Breast epithelium (tissue), 4 donors: Measurements from ENCODE around the gene GHRH. TPM values are rescaled to one million over a fixed set of nuclear protein-coding genes. Genes with fewer than 3 reads are reported as not detected.

Source experiments
- DNase-seq, 2 donors: peaks; one replicate each; pipeline ENCODE4 v3.0.0-alpha.2; 2019; ENCODE audit warnings: low spot score in 2 of 2
- H3K27ac ChIP-seq, 2 donors: fragments of 200-600 bp; sonication (generic) in 1 of 2; one replicate each; pipeline ENCODE4 v1.5.1; 2016 to 2019; ENCODE audit warnings: mild to moderate bottlenecking in 1 of 2
- H3K27me3 ChIP-seq, 2 donors: fragments of 200-600 bp; sonication (generic) in 1 of 2; one replicate each; pipeline versions ENCODE4 v1.5.1 to v1.6.0; 2017 to 2019; ENCODE audit warnings: control low read depth in 1 of 2, mild to moderate bottlenecking in 1 of 2
- H3K36me3 ChIP-seq: fragments of 200-600 bp; one replicate; pipeline ENCODE4 v1.5.1; 2019
- H3K4me1 ChIP-seq, 2 donors: fragments of 200-600 bp; sonication (generic); one replicate each; pipeline ENCODE4 v1.5.1; 2016 to 2019; ENCODE audit warnings: control low read depth in 1 of 2
- H3K4me3 ChIP-seq, 3 donors: fragments of 200-600 bp; sonication (generic); 1 replicate in 2 of 3; 2 replicates in 1 of 3; pipeline ENCODE4 v1.5.1; 2016 to 2019; ENCODE audit warnings: mild to moderate bottlenecking in 3 of 3, moderate library complexity in 2 of 3
- H3K9me3 ChIP-seq, 2 donors: fragments of 200-600 bp; sonication (generic) in 1 of 2; one replicate each; pipeline ENCODE4 v1.5.1; 2016 to 2019; ENCODE audit warnings: control low read depth in 1 of 2
- CTCF ChIP-seq, 3 donors: fragments of 450-650 bp; IDR thresholded peaks; one replicate each; pipeline ENCODE4 v1.5.1; 2016 to 2017; ENCODE audit warnings: antibody characterized with exemption in 3 of 3, mild to moderate bottlenecking in 3 of 3, moderate library complexity in 3 of 3
- POLR2A ChIP-seq: fragments of 450-650 bp; IDR thresholded peaks from one replicate; pipeline ENCODE4 v1.6.1; 2016; ENCODE audit warnings: antibody characterized with exemption, mild to moderate bottlenecking, moderate library complexity
- POLR2AphosphoS5 ChIP-seq, 3 donors: sonication (generic); formaldehyde crosslinking; IDR thresholded peaks; one replicate each; pipeline ENCODE4 v1.6.1; 2017; ENCODE audit warnings: antibody characterized with exemption in 3 of 3
- intact Hi-C: fragments of 100-400 bp; cut with DNase I; formaldehyde crosslinking; loops from one replicate; pipeline ENCODE4 v1.15.1; 2023; ENCODE audit warnings: low total_unique reads
- total RNA-seq, 3 donors: library from RNA; depleted of rRNA; stranded (reverse); fragments of >200 nt; gene quantifications; one replicate each; pipeline ENCODE4 v1.1.0, GENCODE V29; 2016

The GHRH gene
- total RNA-seq, 3 donors from 2014 or later = not detected

- Histone ChIP-seq H3K4me3 (no peak overlapping the region), H3K27ac (no peak overlapping the region), H3K36me3 (no peaks in the 10 kb centered on the region), H3K4me1 (no peaks in the 10 kb centered on the region), H3K27me3 (no peaks in the 10 kb centered on the region), H3K9me3 (no peaks in the 10 kb centered on the region)
- no peak for DNase-seq
- TF ChIP-seq POLR2AphosphoS5 (IDR thresholded peaks at IDR 0.05) (no peak), CTCF (IDR thresholded peaks at IDR 0.05) (no peak), POLR2A (no peak)
- intact Hi-C loops = loop anchor here (10.0 kb wide), 2 partner anchors 113 to 263 kb away; no protein-coding TSS in a partner anchor
Observed at GRCh38 chr20:37271421-37271768, 9.8 kb upstream of the GHRH start.

GRCh38 chr20:37270576-37271420, 9.2 kb upstream of the GHRH start:
- no peak for DNase-seq
- intact Hi-C loops = loop anchor here (10.0 kb wide), 2 partner anchors 114 to 264 kb away; no protein-coding TSS in a partner anchor
- Histone ChIP-seq H3K4me3 (no peak overlapping the region), H3K9me3 (no peaks in the 10 kb centered on the region), H3K27ac (no peak overlapping the region), H3K36me3 (no peaks in the 10 kb centered on the region), H3K4me1 (no peaks in the 10 kb centered on the region), H3K27me3 (no peaks in the 10 kb centered on the region)
- TF ChIP-seq CTCF (IDR thresholded peaks at IDR 0.05) = no peak
- no peak for TF ChIP-seq POLR2A
- TF ChIP-seq POLR2AphosphoS5 (IDR thresholded peaks at IDR 0.05) = no peak

GRCh38 chr20:37267667-37268313, 6.2 kb upstream of the GHRH start:
- H3K4me3 ChIP-seq = no peak overlapping the region
- TF ChIP-seq CTCF (IDR thresholded peaks at IDR 0.05) = no peak
- TF ChIP-seq POLR2A = no peak
- TF ChIP-seq POLR2AphosphoS5 (IDR thresholded peaks at IDR 0.05) = no peak
- intact Hi-C loops = no loop called here
- no peaks in the 10 kb centered on the region for H3K27me3 ChIP-seq
- H3K36me3 ChIP-seq = no peaks in the 10 kb centered on the region
- no peaks in the 10 kb centered on the region for H3K9me3 ChIP-seq
- H3K27ac ChIP-seq = no peak overlapping the region
- DNase-seq = no peak
- no peaks in the 10 kb centered on the region for H3K4me1 ChIP-seq

- intact Hi-C loops = no loop called here
- H3K4me3 ChIP-seq = no peak overlapping the region
Observed at GRCh38 chr20:37266940-37267666, 5.5 kb upstream of the GHRH start.

GRCh38 chr20:37265152-37265551, 3.5 kb upstream of the GHRH start:
- intact Hi-C loops = no loop called here
- no peaks in the 10 kb centered on the region for H3K9me3 ChIP-seq

More at GRCh38 chr20:37266940-37267666, 5.5 kb upstream of the GHRH start:
- Histone ChIP-seq H3K27ac (no peak overlapping the region), H3K4me1 (no peaks in the 10 kb centered on the region), H3K36me3 (no peaks in the 10 kb centered on the region), H3K27me3 (no peaks in the 10 kb centered on the region), H3K9me3 (no peaks in the 10 kb centered on the region)
- TF ChIP-seq POLR2A = no peak
- DNase-seq = no peak

More at GRCh38 chr20:37265152-37265551, 3.5 kb upstream of the GHRH start:
- no peak for DNase-seq
- Histone ChIP-seq H3K36me3 (no peaks in the 10 kb centered on the region), H3K4me3 (no peak overlapping the region), H3K27ac (no peak overlapping the region), H3K4me1 (no peaks in the 10 kb centered on the region), H3K27me3 (no peaks in the 10 kb centered on the region)
- TF ChIP-seq POLR2A = no peak
- no peak for TF ChIP-seq POLR2AphosphoS5 (IDR thresholded peaks at IDR 0.05)
- TF ChIP-seq CTCF (IDR thresholded peaks at IDR 0.05) = no peak
